Trophoblast cell (in vitro differentiated cells and primary cell): ENCODE data around the gene SIPA1L3.
"Not testable (repeated sequence)": the region's sequence is repeated elsewhere in the genome, so short reads cannot be mapped to it uniquely, and the experiment has no call there.

Experiments used
- DNase-seq, 2 donors: peaks; one replicate each; pipeline ENCODE4 v3.0.0-alpha.2; 2016
- H2AFZ ChIP-seq: 2 replicates; pipeline ENCODE4 v1.6.1; 2013; ENCODE audit warnings: low read length, moderate library complexity, mild to moderate bottlenecking; ENCODE audit not compliant: insufficient read depth, poor library complexity
- H2AK5ac ChIP-seq: 2 replicates; pipeline ENCODE4 v1.6.1; 2013; ENCODE audit warnings: mild to moderate bottlenecking, low read length
- H2BK120ac ChIP-seq: 2 replicates; pipeline ENCODE4 v1.6.1; 2013; ENCODE audit warnings: low read length, mild to moderate bottlenecking, moderate library complexity; ENCODE audit not compliant: insufficient read depth, poor library complexity
- H2BK12ac ChIP-seq: 2 replicates; pipeline ENCODE4 v1.6.1; 2013; ENCODE audit warnings: mild to moderate bottlenecking, low read length, moderate library complexity
- H2BK5ac ChIP-seq: 2 replicates; pipeline ENCODE4 v1.6.1; 2013; ENCODE audit warnings: low read length, low read depth, moderate library complexity, mild to moderate bottlenecking; ENCODE audit not compliant: poor library complexity
- H3K14ac ChIP-seq: 2 replicates; pipeline ENCODE4 v1.6.1; 2013; ENCODE audit warnings: mild to moderate bottlenecking, low read length
- H3K18ac ChIP-seq: 2 replicates; pipeline ENCODE4 v1.6.1; 2013; ENCODE audit warnings: mild to moderate bottlenecking, low read length
- H3K23ac ChIP-seq: 2 replicates; pipeline ENCODE4 v1.6.1; 2013; ENCODE audit warnings: low read length
- H3K27ac ChIP-seq: 2 replicates; pipeline ENCODE4 v1.5.1; 2013; ENCODE audit warnings: low read depth, mild to moderate bottlenecking, inconsistent platforms, low read length, moderate library complexity
- H3K27me3 ChIP-seq: 2 replicates; pipeline ENCODE4 v1.6.1; 2013; ENCODE audit warnings: inconsistent platforms, mild to moderate bottlenecking, low read length, moderate library complexity; ENCODE audit not compliant: insufficient read depth
- H3K36me3 ChIP-seq, 2 experiments: 1 replicate in 1 of 2; 2 replicates in 1 of 2; pipeline ENCODE4 v1.6.1; 2013; ENCODE audit warnings: low read length in 2 of 2, mild to moderate bottlenecking in 2 of 2, moderate library complexity in 1 of 2; ENCODE audit not compliant: insufficient read depth in 2 of 2, control insufficient read depth in 1 of 2
- H3K4ac ChIP-seq: 2 replicates; pipeline ENCODE4 v1.6.1; 2013; ENCODE audit warnings: low read depth, mild to moderate bottlenecking, low read length, moderate library complexity
- H3K4me1 ChIP-seq, 2 experiments: 1 replicate in 1 of 2; 2 replicates in 1 of 2; pipeline ENCODE4 v1.6.1; 2013; ENCODE audit warnings: low read length in 2 of 2, mild to moderate bottlenecking in 2 of 2, moderate library complexity in 1 of 2; ENCODE audit not compliant: insufficient read depth in 2 of 2, control insufficient read depth in 1 of 2
- H3K4me2 ChIP-seq: 2 replicates; pipeline ENCODE4 v1.6.1; 2013; ENCODE audit warnings: inconsistent platforms, mild to moderate bottlenecking, low read length, moderate library complexity
- H3K4me3 ChIP-seq: 2 replicates; pipeline ENCODE4 v1.5.1; 2013; ENCODE audit warnings: mild to moderate bottlenecking, low read depth, low read length, inconsistent platforms
- H3K79me1 ChIP-seq: one replicate; pipeline ENCODE4 v1.6.1; 2013; ENCODE audit warnings: low read length
- H3K79me2 ChIP-seq: 2 replicates; pipeline ENCODE4 v1.6.1; 2013; ENCODE audit warnings: low read length, mild to moderate bottlenecking; ENCODE audit not compliant: control insufficient read depth, insufficient read depth, poor library complexity
- H3K9ac ChIP-seq: 2 replicates; pipeline ENCODE4 v1.6.1; 2013; ENCODE audit warnings: mild to moderate bottlenecking, low read length
- H3K9me3 ChIP-seq: 2 replicates; pipeline ENCODE4 v1.6.1; 2013; ENCODE audit warnings: low read depth, mild to moderate bottlenecking, control low read depth, inconsistent platforms, low read length; ENCODE audit not compliant: insufficient read depth
- H4K12ac ChIP-seq: 2 replicates; pipeline ENCODE4 v1.6.1; 2013; ENCODE audit warnings: low read depth, mild to moderate bottlenecking, low read length, moderate library complexity
- H4K8ac ChIP-seq: 2 replicates; pipeline ENCODE4 v1.6.1; 2013; ENCODE audit warnings: low read depth, mild to moderate bottlenecking, low read length, moderate library complexity
- H4K91ac ChIP-seq: one replicate; pipeline ENCODE4 v1.6.1; 2013; ENCODE audit warnings: low read depth, mild to moderate bottlenecking, low read length, moderate library complexity
- WGBS: extraction: QIAGEN DNeasy Blood & Tissue Kit; methylation state at CpG from one replicate; pipeline ENCODE4 v1.1.7; 2013; ENCODE audit warnings: missing lambda C conversion rate; ENCODE audit not compliant: insufficient read length, insufficient coverage; ENCODE audit errors: extremely low coverage; 5-methylcytosine and 5-hydroxymethylcytosine counted together

The SIPA1L3 gene

DNA sequence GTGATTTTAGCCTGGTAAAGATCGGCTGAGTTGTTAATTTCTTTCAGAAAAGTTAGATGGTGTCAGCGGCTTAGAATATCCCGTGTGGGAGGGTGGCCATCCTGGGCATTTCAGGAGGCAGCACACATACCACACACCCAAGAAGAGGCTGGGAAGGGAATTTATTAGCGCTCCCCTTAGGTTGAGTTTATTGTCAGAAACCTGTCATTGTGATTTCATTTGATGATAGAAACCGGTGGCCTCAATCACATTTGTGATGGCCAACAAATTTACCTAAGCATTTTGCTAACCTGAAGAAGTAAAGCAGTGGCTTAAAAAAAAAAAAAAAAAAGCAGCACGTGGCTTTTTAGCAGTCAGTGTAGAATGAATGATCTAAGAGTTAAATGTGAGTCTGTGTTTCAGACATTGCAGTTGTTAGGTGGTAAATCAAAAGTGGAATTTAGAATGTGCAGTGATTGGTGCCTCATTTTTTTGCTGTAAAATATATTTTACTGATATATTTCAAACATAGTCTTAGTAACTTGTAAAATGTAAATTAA is 2.7 kb downstream of the SIPA1L3 start:
- no peak overlapping the region for H3K23ac ChIP-seq
- H3K79me2 ChIP-seq: peaks cover 13% of the 10 kb centered on the region
- H2BK120ac ChIP-seq: no peak overlapping the region
- no peak overlapping the region for H2BK5ac ChIP-seq
- no peak for DNase-seq
- no peak overlapping the region for H2AFZ ChIP-seq
- H2AK5ac ChIP-seq: no peak overlapping the region
- H4K12ac ChIP-seq: no peak overlapping the region
- peak overlapping the region; percentile 56 for H3K4ac ChIP-seq
- WGBS: no CpG with 5 or more reads among the region's 6 CpGs
- H3K9ac ChIP-seq: no peak overlapping the region
- no peaks in the 10 kb centered on the region for H3K36me3 ChIP-seq
- no peak overlapping the region for H4K8ac ChIP-seq
- no peaks in the 10 kb centered on the region for H3K27me3 ChIP-seq
- peaks cover 10% of the 10 kb centered on the region for H3K79me1 ChIP-seq
- no peak overlapping the region for H3K4me3 ChIP-seq
- H3K14ac ChIP-seq: no peak overlapping the region
- H4K91ac ChIP-seq: no peak overlapping the region
- peaks cover 6 to 9% of the 10 kb centered on the region in 2 experiments for H3K4me1 ChIP-seq
- H3K27ac ChIP-seq: no peak overlapping the region
- no peaks in the 10 kb centered on the region for H3K9me3 ChIP-seq
- H2BK12ac ChIP-seq: no peak overlapping the region
- H3K4me2 ChIP-seq: no peak overlapping the region
- no peak overlapping the region for H3K18ac ChIP-seq

GRCh38 chr19:37914908-37915307 is 7.9 kb downstream of the SIPA1L3 start:
- H3K36me3 ChIP-seq: no peaks in the 10 kb centered on the region
- no peak overlapping the region for H4K8ac ChIP-seq
- no peak overlapping the region for H4K12ac ChIP-seq
- no peaks in the 10 kb centered on the region for H3K27me3 ChIP-seq
- H2BK12ac ChIP-seq: no peak overlapping the region
- no peak overlapping the region for H2AK5ac ChIP-seq
- no peak for DNase-seq
- no peak overlapping the region for H3K27ac ChIP-seq
- H3K79me2 ChIP-seq: no peaks in the 10 kb centered on the region
- H2BK120ac ChIP-seq: no peak overlapping the region
- no peaks in the 10 kb centered on the region for H3K79me1 ChIP-seq
- no peak overlapping the region for H3K9ac ChIP-seq
- no peak overlapping the region for H3K18ac ChIP-seq
- no peak overlapping the region for H3K4ac ChIP-seq
- H2BK5ac ChIP-seq: no peak overlapping the region
- H3K4me2 ChIP-seq: no peak overlapping the region
- no peak overlapping the region for H3K14ac ChIP-seq
- no peak overlapping the region for H2AFZ ChIP-seq
- H3K9me3 ChIP-seq: no peaks in the 10 kb centered on the region
- no peak overlapping the region for H3K4me3 ChIP-seq
- H3K23ac ChIP-seq: no peak overlapping the region
- H4K91ac ChIP-seq: no peak overlapping the region
- WGBS: no CpG with 5 or more reads among the region's 2 CpGs
- H3K4me1 ChIP-seq: no peaks in the 10 kb centered on the region

DNA sequence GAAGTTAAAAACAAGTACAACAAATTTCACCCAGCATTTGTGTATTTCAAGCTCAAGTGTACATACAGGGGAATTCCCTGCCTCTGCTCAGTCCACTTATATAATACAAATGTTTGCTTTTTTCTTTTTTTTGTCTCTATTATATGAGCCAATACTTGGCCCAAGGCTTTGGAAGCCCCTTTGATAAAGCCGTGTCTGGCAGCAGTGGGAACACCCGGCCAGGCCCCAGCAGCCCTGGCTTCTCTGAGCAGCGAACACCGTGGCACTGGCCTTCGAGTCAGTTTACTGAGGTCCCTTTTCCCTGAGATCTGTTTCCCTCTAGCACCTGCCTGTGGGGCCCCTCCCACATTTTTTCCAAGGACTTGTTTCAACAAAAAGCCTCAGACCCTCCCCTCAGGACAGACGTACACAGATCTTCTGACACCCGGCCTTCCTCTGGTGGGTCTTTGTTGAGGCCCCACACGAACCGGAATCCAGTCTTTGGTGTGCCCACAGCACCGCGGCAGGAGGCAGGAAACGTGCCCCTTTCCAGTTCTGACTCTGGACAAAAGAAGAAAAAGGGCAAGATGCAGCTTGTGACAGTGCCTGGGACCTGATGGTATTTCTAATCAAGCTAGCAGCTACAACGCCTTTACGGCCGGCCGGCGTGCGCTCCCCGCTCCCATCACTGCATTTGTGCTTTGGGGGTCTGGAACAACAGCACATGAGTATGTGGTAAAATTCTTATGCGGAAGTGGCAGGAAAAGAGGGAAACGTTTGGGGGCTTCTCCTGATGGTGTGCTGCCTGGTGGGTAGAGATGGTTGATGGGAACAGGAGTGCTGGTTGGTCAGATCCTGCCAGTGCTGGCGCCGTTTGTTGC is 13.8 kb downstream of the SIPA1L3 start:
- no peaks in the 10 kb centered on the region for H3K79me1 ChIP-seq
- H3K4me1 ChIP-seq: no peaks in the 10 kb centered on the region
- H3K79me2 ChIP-seq: no peaks in the 10 kb centered on the region
- DNase-seq: no peak
- H2AK5ac ChIP-seq: no peak overlapping the region
- no peak overlapping the region for H3K14ac ChIP-seq
- no peak overlapping the region for H3K4ac ChIP-seq
- H2AFZ ChIP-seq: no peak overlapping the region
- no CpG with 5 or more reads among the region's 23 CpGs for WGBS
- no peaks in the 10 kb centered on the region for H3K36me3 ChIP-seq
- H4K12ac ChIP-seq: no peak overlapping the region
- no peak overlapping the region for H3K23ac ChIP-seq
- no peak overlapping the region for H2BK12ac ChIP-seq
- H2BK5ac ChIP-seq: no peak overlapping the region
- H4K91ac ChIP-seq: no peak overlapping the region
- no peak overlapping the region for H3K4me3 ChIP-seq
- no peak overlapping the region for H3K4me2 ChIP-seq
- H3K27ac ChIP-seq: no peak overlapping the region
- H3K9ac ChIP-seq: no peak overlapping the region
- H2BK120ac ChIP-seq: no peak overlapping the region
- no peaks in the 10 kb centered on the region for H3K9me3 ChIP-seq
- H4K8ac ChIP-seq: no peak overlapping the region
- no peaks in the 10 kb centered on the region for H3K27me3 ChIP-seq
- no peak overlapping the region for H3K18ac ChIP-seq

DNA sequence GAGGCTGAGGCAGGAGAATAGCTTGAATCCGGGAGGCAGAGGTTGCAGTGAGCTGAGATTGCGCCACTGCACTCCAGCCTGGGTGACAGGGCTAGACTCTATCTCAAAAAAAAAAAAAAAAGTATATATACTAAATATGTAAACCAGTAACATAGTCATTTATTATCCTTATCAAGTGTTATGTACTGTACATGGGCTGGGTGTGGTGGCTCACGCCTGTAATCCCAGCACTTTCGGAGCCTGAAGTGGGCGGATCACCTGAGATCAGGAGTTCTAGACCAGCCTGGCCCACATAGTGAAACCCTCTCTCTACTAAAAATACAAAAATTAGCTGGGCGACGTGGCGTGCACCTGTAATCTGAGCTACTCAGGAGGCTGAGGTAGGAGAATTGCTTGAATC is 17.6 kb downstream of the SIPA1L3 start:
- not testable (repeated sequence) for H2BK12ac ChIP-seq
- no CpG with 5 or more reads among the region's 8 CpGs for WGBS

More for the DNA sequence above, 17.6 kb downstream of the SIPA1L3 start:
- not testable (repeated sequence) for H4K8ac ChIP-seq, H3K79me1 ChIP-seq, H2BK5ac ChIP-seq, H3K4ac ChIP-seq, DNase-seq, H3K27me3 ChIP-seq, H3K4me1 ChIP-seq, H3K36me3 ChIP-seq, H3K79me2 ChIP-seq, H3K27ac ChIP-seq, H3K14ac ChIP-seq, H3K4me3 ChIP-seq, H2AFZ ChIP-seq, H3K9me3 ChIP-seq, H4K12ac ChIP-seq, H3K23ac ChIP-seq, H3K18ac ChIP-seq, H2AK5ac ChIP-seq, H3K4me2 ChIP-seq, H3K9ac ChIP-seq, H2BK120ac ChIP-seq, H4K91ac ChIP-seq
